SK-N-SH (cell line): ENCODE data around the gene TRIM46. TPM values are rescaled to one million over a fixed set of nuclear protein-coding genes. Genes with fewer than 3 reads are reported as not detected.

ENCODE experiments used
- CTCF ChIA-PET: fragments of 300-600, 350-600 bp; formaldehyde crosslinking; extraction: SDS; loops from one replicate; lab custom pipeline; 2021; lab: Yijun Ruan, JAX
- POLR2A ChIA-PET: fragments of 350-600 bp; sonication (Branson Sonifier 250); formaldehyde crosslinking; extraction: SDS; loops from one replicate; lab custom pipeline; 2020; ENCODE audit warnings: antibody characterized with exemption, inconsistent platforms; lab: Yijun Ruan, JAX
- DNase-seq: peaks from one replicate; pipeline ENCODE4 v3.0.0; 2012
- H2AFZ ChIP-seq: fragments of 200-600 bp; sonication (generic); 2 replicates; pipeline ENCODE4 v1.8.1; 2016; ENCODE audit warnings: antibody characterized with exemption, mild to moderate bottlenecking, low read depth
- H3F3A ChIP-seq: fragments of 200-600 bp; sonication (generic); replicated peaks from 2 replicates; pipeline ENCODE3; 2016; ENCODE audit warnings: antibody characterized with exemption, mild to moderate bottlenecking; ENCODE audit not compliant: insufficient read depth
- H3K27ac ChIP-seq, 2 experiments: fragments of 200-500 bp in 1 of 2; fragments of 200-600 bp in 1 of 2; sonication (Bioruptor generic) in 1 of 2; sonication (generic), shearing (Covaris generic) in 1 of 2; 2 replicates each; pipeline versions ENCODE4 v1.5.1 to v1.6.1; 2014 to 2016; ENCODE audit warnings: low read depth in 2 of 2, inconsistent platforms in 1 of 2, low read length in 1 of 2, mild to moderate bottlenecking in 1 of 2, mixed read lengths in 1 of 2
- H3K27me3 ChIP-seq: fragments of 200-600 bp; sonication (generic), shearing (Covaris generic); 2 replicates; pipeline ENCODE4 v1.6.1; 2016; ENCODE audit warnings: mixed run types; ENCODE audit not compliant: insufficient read depth
- H3K36me3 ChIP-seq, 2 experiments: fragments of 200-500 bp in 1 of 2; fragments of 200-600 bp in 1 of 2; sonication (Bioruptor generic) in 1 of 2; sonication (generic) in 1 of 2; replicated peaks in 1 of 2; 2 replicates each; pipeline versions ENCODE3 to v1.5.1; 2014 to 2016; ENCODE audit warnings: low read length in 1 of 2, mild to moderate bottlenecking in 1 of 2; ENCODE audit not compliant: insufficient read depth in 2 of 2, control insufficient read depth in 1 of 2
- H3K4me1 ChIP-seq, 2 experiments: fragments of 200-500 bp in 1 of 2; fragments of 200-600 bp in 1 of 2; sonication (Bioruptor generic) in 1 of 2; sonication (generic), shearing (Covaris generic) in 1 of 2; 2 replicates each; pipeline versions ENCODE4 v1.5.1 to v1.6.1; 2014 to 2016; ENCODE audit warnings: low read depth in 1 of 2, low read length in 1 of 2, mixed run types in 1 of 2; ENCODE audit not compliant: insufficient read depth in 2 of 2, control insufficient read depth in 1 of 2
- H3K4me2 ChIP-seq: fragments of 200-600 bp; sonication (generic), shearing (Covaris generic); 2 replicates; pipeline ENCODE4 v1.6.1; 2017; ENCODE audit warnings: mixed run types
- H3K4me3 ChIP-seq, 2 experiments: fragments of 200-500 bp in 1 of 2; fragments of 200-600 bp in 1 of 2; sonication (Bioruptor generic) in 1 of 2; sonication (generic), shearing (Covaris generic) in 1 of 2; 2 replicates each; pipeline versions ENCODE4 v1.5.1 to v1.8.1; 2014 to 2016; ENCODE audit warnings: low read depth in 2 of 2, inconsistent platforms in 1 of 2, low read length in 1 of 2, mild to moderate bottlenecking in 1 of 2, mixed read lengths in 1 of 2, moderate library complexity in 1 of 2
- H3K79me2 ChIP-seq: fragments of 200-600 bp; sonication (generic); 2 replicates; pipeline ENCODE4 v1.8.1; 2017; ENCODE audit warnings: mild to moderate bottlenecking; ENCODE audit not compliant: insufficient read depth
- H3K9ac ChIP-seq: fragments of 200-600 bp; sonication (generic); 2 replicates; pipeline ENCODE4 v1.6.1; 2017; ENCODE audit warnings: mixed run types
- H3K9me2 ChIP-seq: fragments of 200-600 bp; sonication (generic); 2 replicates; pipeline ENCODE4 v1.6.1; 2017; ENCODE audit warnings: mixed run types
- H3K9me3 ChIP-seq: fragments of 200-600 bp; sonication (generic); 2 replicates; pipeline ENCODE4 v1.6.1; 2017; ENCODE audit warnings: mixed run types, mild to moderate bottlenecking, moderate library complexity
- H4K20me1 ChIP-seq: fragments of 200-600 bp; sonication (generic); 2 replicates; pipeline ENCODE4 v1.6.1; 2017; ENCODE audit warnings: mild to moderate bottlenecking, mixed run types; ENCODE audit not compliant: insufficient read depth
- CHD2 ChIP-seq: fragments of 150-350 bp; IDR thresholded peaks from 2 replicates; pipeline ENCODE4 v1.6.1; 2018; ENCODE audit warnings: low read length; ENCODE audit not compliant: partially characterized antibody
- ELF1 ChIP-seq: IDR thresholded peaks from 2 replicates; pipeline ENCODE4 v1.4.0; 2012
- EZH2phosphoT487 ChIP-seq: fragments of 200-600 bp; sonication (generic); IDR thresholded peaks from 2 replicates; pipeline ENCODE4 v1.6.1; 2017; ENCODE audit warnings: low read depth, mixed run types, mild to moderate bottlenecking, antibody characterized with exemption, moderate library complexity, borderline replicate concordance
- FOSL2 ChIP-seq: IDR thresholded peaks from 2 replicates; pipeline ENCODE4 v1.4.0; 2012; ENCODE audit warnings: low read depth, mild to moderate bottlenecking, moderate library complexity, borderline replicate concordance
- FOXJ3 ChIP-seq: sonication (generic); formaldehyde crosslinking; IDR thresholded peaks from 2 replicates; pipeline ENCODE4 v1.5.1; 2020; ENCODE audit warnings: mild to moderate bottlenecking, missing genetic modification reagents
- FOXM1 ChIP-seq: IDR thresholded peaks from 2 replicates; pipeline ENCODE4 v1.4.0; 2012; ENCODE audit warnings: low read depth, mild to moderate bottlenecking
- IRF3 ChIP-seq: fragments of 150-350 bp; IDR thresholded peaks from 2 replicates; pipeline ENCODE4 v1.6.1; 2016; ENCODE audit warnings: mild to moderate bottlenecking, low read depth, low read length
- JUND ChIP-seq: IDR thresholded peaks from 2 replicates; pipeline ENCODE4 v1.4.0; 2012
- MEF2A ChIP-seq: IDR thresholded peaks from 2 replicates; pipeline ENCODE4 v1.4.0; 2012; ENCODE audit warnings: low read depth, borderline replicate concordance
- MXI1 ChIP-seq: IDR thresholded peaks from 2 replicates; pipeline ENCODE4 v1.6.1; 2012; ENCODE audit warnings: mild to moderate bottlenecking, low read depth, low read length, improper control_type of control experiment
- POLR2AphosphoS5 ChIP-seq: IDR thresholded peaks from 2 replicates; pipeline ENCODE4 v1.6.1; 2012; ENCODE audit warnings: low read depth, low read length
- RAD21 ChIP-seq: IDR thresholded peaks from 2 replicates; pipeline ENCODE4 v1.6.1; 2012; ENCODE audit warnings: mild to moderate bottlenecking, low read length
- RCOR1 ChIP-seq: fragments of 150-350 bp; IDR thresholded peaks from 2 replicates; pipeline ENCODE4 v1.6.1; 2017; ENCODE audit warnings: antibody characterized with exemption, low read length
- REST ChIP-seq: IDR thresholded peaks from 2 replicates; pipeline ENCODE4 v1.6.1; 2012; ENCODE audit warnings: mild to moderate bottlenecking, low read depth, low read length, moderate library complexity
- RFX5 ChIP-seq: IDR thresholded peaks from 2 replicates; pipeline ENCODE4 v1.6.1; 2012; ENCODE audit warnings: mild to moderate bottlenecking, improper control_type of control experiment, low read length
- RXRA ChIP-seq: IDR thresholded peaks from 2 replicates; pipeline ENCODE4 v1.4.0; 2012; ENCODE audit warnings: low read depth, mild to moderate bottlenecking, borderline replicate concordance
- WGBS: methylation state at CpG from one replicate; pipeline ENCODE4 v1.1.6; 2017; ENCODE audit warnings: low lambda C conversion rate; 5-methylcytosine and 5-hydroxymethylcytosine counted together
- polyA plus RNA-seq, 3 experiments: library from polyadenylated mRNA; depleted of rRNA; stranded (reverse); fragments of >200 nt; gene quantifications; 2 replicates each; pipeline ENCODE4 v1.2.3, GENCODE V29; 2012
- TF ChIP-seq, protein P1 (sequence below): IDR thresholded peaks from 2 replicates; pipeline ENCODE4 v1.4.0; 2012; ENCODE audit warnings: low read depth, borderline replicate concordance
- TF ChIP-seq, protein P2 (sequence below): IDR thresholded peaks from 2 replicates; pipeline ENCODE4 v1.4.0; 2012; ENCODE audit warnings: low read depth, borderline replicate concordance

TRIM46 gene
- polyA plus RNA-seq, 1 of the 3 experiments (the other 2 are of a cell fraction) = 12.7 TPM

DNA sequence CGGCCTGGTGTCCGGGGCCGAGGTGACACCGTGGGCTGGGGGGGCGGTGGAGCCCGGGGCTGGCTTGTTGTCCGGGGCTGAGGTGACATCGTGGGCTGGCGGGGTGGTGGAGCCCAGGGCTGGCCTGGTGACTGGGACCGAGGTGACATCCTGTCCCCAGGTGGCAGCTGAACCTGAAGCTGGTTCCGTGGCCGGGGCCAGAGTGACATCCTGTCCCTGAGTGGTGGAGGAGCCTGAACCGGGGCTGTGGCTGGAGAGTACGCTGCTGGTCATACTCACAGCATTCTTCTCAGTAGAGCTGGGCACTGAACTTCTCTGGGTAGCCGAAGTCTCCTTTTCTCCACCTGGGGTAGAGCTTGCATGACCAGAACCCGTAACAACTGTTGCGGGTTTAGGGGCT, 18.3 kb downstream of the TRIM46 start:
- Histone ChIP-seq H3K27me3 (no peaks in the 10 kb centered on the region), H3K36me3 (peaks cover 0 to 7% of the 10 kb centered on the region in 2 experiments), H3F3A (peaks cover 11% of the 10 kb centered on the region), H3K27ac (no peak overlapping the region), H3K9ac (no peak overlapping the region), H3K9me3 (no peaks in the 10 kb centered on the region), H3K4me3 (no peak overlapping the region), H3K4me1 (peaks cover 0 to 24% of the 10 kb centered on the region in 2 experiments; a peak in 2 of 4 replicates), H4K20me1 (no peaks in the 10 kb centered on the region), H2AFZ (no peak overlapping the region), H3K79me2 (peaks cover 16% of the 10 kb centered on the region; the same call in 1 of the 2 replicates), H3K4me2 (no peak overlapping the region), H3K9me2 (no peaks in the 10 kb centered on the region)
- 89% methylated on average over 9 of the region's 17 CpGs for WGBS
- ChIA-PET CTCF (interaction anchor here (0.7 to 5.2 kb wide), 6 partner anchors 11 to 101 kb away, joined by 3 to 203 read pairs (median 16); partner anchors contain the start of genes KRTCAP2 and TRIM46), POLR2A (no interaction called here)
- DNase-seq = no peak
- TF ChIP-seq POLR2AphosphoS5 (no peak), RXRA (no peak), JUND (no peak), CHD2 (no peak), MEF2A (no peak), RCOR1 (no peak), MXI1 (no peak)
- TF ChIP-seq, protein P1, sequence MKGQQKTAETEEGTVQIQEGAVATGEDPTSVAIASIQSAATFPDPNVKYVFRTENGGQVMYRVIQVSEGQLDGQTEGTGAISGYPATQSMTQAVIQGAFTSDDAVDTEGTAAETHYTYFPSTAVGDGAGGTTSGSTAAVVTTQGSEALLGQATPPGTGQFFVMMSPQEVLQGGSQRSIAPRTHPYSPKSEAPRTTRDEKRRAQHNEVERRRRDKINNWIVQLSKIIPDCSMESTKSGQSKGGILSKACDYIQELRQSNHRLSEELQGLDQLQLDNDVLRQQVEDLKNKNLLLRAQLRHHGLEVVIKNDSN = no peak
- TF ChIP-seq, protein P2, sequence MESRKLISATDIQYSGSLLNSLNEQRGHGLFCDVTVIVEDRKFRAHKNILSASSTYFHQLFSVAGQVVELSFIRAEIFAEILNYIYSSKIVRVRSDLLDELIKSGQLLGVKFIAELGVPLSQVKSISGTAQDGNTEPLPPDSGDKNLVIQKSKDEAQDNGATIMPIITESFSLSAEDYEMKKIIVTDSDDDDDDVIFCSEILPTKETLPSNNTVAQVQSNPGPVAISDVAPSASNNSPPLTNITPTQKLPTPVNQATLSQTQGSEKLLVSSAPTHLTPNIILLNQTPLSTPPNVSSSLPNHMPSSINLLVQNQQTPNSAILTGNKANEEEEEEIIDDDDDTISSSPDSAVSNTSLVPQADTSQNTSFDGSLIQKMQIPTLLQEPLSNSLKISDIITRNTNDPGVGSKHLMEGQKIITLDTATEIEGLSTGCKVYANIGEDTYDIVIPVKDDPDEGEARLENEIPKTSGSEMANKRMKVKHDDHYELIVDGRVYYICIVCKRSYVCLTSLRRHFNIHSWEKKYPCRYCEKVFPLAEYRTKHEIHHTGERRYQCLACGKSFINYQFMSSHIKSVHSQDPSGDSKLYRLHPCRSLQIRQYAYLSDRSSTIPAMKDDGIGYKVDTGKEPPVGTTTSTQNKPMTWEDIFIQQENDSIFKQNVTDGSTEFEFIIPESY = no peak

- WGBS = 81% methylated on average over 16 of the region's 20 CpGs
- ChIA-PET CTCF (interaction anchor here (0.5 to 5.2 kb wide), 32 partner anchors 8 to 151 kb away, joined by 3 to 203 read pairs (median 4); partner anchors contain the start of genes ADAM15, KRTCAP2, MTX1 and THBS3), POLR2A (interaction anchor here (0.9 to 5.1 kb wide), 7 partner anchors 8 to 35 kb away, joined by 3 to 27 read pairs (median 10); partner anchors contain the start of genes MTX1 and THBS3)
- Histone ChIP-seq H3K4me3 (peak overlapping the region in 1 of 2 experiments; percentile 30; a peak in 3 of 4 replicates), H3K4me1 (peaks cover 0 to 24% of the 10 kb centered on the region in 2 experiments; a peak in 2 of 4 replicates), H3K9ac (peak overlapping the region; percentile 61), H3K79me2 (peaks cover 19% of the 10 kb centered on the region; the same call in 1 of the 2 replicates), H3K27ac (peak overlapping the region; percentile 78 to 86), H2AFZ (peak overlapping the region; percentile 61), H3F3A (peaks cover 11% of the 10 kb centered on the region), H4K20me1 (no peaks in the 10 kb centered on the region), H3K4me2 (peak overlapping the region; percentile 83), H3K9me2 (no peaks in the 10 kb centered on the region), H3K9me3 (no peaks in the 10 kb centered on the region), H3K27me3 (no peaks in the 10 kb centered on the region), H3K36me3 (peaks cover 0 to 13% of the 10 kb centered on the region in 2 experiments)
- peak; percentile 55 for DNase-seq
- TF ChIP-seq FOSL2 (no peak), FOXJ3 (CRISPR knock-in tag) (no peak), IRF3 (no peak), EZH2phosphoT487 (no peak), ELF1 (no peak), RAD21 (no peak), RFX5 (no peak), POLR2AphosphoS5 (no peak), FOXM1 (no peak), REST (no peak)
Observed at GRCh38 chr1:155192346-155193274, 19.0 kb downstream of the TRIM46 start.
